Activated CD4-positive, alpha-beta T cell treated with anti-CD3 and anti-CD28 coated beads, Interleukin-2, amount 50 U/mL, for 24 hours (primary cell): Measurements from ENCODE around the gene PLAC8L1.

ENCODE experiments used
- DNase-seq, 2 donors: peaks; one replicate each; pipeline ENCODE4 v3.0.0-alpha.2; 2020; ENCODE audit warnings: low read depth in 1 of 2, low spot score in 1 of 2

PLAC8L1 gene

DNA sequence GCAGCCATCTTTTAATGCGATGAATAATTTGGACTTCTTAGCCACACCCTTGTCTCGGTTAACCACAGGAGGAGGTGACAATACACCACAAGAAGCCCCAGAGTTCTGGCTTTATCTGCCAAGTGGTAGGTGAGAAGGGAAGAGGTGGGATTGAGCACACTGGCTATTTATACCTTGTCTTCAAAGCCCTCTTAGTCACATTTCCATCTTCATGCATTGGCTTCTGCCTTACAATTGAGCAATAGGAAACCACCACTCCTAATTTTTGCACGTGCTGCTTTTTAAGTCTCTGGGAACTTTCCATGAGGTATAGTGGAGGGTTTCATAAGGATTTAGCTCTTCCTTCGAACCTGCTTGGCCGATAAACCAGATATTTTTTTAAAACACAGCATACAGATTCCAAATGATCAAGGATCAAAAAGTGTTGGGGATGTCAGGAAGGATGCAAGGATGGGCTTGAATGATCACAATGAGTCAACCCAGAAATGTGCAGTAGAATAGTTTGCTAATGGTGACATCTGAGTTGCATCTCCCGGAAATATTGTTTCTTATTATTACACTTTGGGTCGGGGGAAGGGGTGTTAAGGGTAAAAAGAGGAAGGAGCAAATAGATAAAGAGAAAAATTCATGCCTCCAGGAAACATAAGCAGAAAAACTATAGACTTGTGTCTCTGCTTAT is 25.5 kb downstream of the PLAC8L1 start:
- DNase-seq = peak in 1 of 2 donors; percentile 1

DNA sequence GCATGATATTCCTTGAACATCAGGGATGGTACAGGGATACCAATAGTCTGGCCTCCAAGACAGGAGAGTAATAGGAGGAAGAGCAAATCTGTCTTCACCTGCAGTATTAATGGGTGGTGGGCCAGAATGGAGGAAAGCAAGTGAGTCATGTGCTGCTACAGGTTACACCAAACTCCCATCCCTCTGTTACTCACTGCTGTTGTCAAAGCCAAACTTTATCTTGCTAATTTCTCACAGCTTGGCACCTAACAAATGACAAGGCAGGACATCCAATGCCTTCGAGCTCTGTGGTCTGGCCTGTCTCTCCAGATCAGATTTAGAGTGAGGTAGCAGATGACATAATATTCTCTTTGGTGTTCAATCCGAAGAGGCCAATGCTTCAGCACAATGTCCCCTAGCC is 26.8 kb downstream of the PLAC8L1 start:
- DNase-seq = no peak

DNA sequence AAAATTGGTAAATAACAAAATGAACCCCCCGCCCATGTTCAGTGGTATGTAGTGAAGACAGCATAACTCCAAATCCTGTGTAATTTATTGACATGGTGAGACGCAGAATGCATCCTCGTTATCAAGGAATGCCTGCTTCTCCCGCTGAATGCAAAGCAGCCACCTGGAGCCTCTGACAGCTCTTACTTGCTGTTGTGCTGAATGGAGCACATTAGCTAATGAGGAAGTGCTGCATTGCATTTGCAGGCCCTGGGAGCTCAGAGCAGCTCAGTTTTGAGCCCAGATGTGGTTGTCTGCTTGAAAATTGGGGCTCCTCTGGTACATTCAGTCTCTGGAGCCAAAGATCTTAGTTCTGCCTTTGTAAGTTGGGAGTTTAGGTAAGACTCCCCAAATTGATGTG is 28.9 kb downstream of the PLAC8L1 start:
- no peak for DNase-seq

DNA sequence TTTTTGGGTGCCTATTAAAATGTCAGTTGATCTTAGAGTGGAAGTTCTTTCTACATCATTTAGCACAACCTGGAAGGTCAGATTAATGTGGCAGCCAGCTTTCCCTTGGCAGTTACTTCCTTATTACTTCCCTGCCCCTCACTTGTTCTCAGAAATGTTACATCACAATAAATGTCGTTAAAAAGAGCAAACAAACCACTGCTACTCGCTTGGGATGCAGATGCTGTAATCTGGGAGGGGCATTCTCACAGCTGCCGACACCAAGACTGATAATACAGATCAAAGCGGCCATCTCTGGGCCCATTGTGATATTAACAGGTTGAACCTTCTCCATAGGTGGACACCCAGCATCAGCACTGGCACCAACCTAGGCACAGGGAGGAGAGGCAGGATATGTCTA is 29.3 kb downstream of the PLAC8L1 start:
- no peak for DNase-seq

DNA sequence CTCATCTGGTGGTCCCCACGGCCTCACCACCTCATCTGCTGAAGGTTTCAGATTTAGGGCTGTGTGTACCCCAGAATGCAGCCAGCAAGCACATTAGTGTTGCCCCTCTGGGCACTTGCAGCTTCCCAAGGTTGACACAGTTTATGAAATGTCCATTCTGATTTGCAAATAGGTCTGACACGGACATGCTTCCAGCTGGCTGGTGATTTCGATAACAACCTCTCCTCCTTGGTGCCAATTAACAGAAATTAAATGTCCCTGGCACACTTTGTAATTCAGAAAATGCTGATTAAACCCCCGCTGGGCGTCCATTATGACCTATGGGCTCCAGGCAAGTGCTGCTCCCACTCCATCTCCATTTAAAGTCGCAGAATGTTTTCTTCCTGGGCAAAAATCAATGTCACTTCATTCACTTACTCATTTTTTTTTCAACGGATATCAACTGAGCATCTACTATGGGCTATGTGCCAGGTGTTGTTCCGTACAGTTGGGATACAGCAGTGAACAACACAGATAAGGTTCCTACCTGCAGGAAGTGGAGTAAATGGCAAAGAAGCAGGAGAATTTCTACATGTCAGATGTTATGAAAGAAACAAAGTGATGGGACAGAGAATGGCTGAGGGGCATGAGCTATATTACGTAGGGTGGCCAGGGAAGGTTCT is 32.0 kb downstream of the PLAC8L1 start:
- DNase-seq = no peak

DNA sequence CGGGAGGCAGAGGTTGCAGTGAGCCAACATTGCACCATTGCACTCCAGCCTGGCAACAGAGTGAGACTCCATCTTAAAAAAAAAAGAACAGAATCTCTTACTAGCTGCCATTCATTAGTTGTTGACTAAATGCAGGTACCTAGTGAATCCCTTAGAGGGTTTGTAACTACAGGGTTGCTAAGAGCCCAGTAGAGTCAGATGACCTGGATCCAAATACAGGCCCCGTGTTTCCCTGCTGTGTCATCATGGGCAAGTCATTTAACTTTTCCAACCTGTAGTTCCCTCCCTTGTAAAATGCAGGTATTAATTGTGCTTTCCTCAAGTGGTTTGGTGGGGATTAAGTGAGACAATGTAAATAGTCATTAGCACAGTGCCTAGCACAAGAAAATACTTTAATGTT is 32.8 kb downstream of the PLAC8L1 start:
- DNase-seq = no peak

DNA sequence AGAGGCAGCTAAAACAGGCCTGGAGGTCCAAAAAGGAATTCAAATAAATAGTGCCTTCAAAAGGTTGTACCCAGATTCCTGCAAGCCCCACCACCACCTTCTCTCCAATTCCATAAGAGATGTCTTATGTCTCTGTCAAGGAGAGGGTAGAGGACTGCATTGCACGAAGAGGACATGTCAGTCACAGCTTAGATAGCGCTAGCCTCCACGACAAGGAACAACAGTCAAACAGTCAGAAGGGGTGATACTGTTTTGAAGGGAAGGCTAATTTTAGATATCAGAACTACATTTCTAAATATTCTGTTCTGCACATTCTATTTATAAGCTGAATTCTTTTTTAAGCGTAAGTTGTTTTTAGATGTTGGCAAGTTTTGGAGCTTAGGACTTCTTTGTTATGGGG is 34.2 kb downstream of the PLAC8L1 start:
- no peak for DNase-seq

DNA sequence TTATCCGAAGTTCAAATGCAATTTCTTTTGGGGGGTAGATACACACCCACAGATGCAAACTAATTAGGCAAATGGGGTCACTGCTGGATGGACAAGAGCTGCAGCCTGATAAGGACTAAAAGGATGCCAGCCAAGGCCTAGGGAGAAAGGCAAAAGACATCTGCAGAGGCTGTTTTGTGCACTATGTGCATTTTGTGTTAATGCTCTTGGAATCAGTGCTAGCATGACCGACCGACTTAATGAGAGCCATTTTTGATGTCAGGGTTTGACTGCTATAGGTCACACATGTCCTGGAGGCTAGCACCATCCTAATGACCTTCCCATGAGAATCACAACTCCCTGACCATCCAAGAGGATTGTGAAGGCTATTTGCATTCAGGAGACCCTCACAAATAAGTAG is 34.6 kb downstream of the PLAC8L1 start:
- DNase-seq = no peak

DNA sequence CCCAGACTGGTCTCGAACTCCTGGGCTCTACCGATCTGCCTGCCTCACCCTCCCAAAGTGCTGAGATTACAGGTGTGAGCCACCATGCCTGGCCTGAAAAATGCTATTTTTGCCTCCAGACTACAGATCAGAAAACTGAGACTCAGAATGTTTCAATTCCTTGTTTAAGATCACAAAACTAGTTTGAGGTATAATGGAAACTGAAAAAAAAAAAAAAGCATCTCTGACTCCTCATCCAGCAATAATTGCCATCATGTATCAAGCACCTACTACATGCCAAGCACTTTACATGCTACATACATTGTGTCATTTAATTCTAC is 35.6 kb downstream of the PLAC8L1 start:
- DNase-seq = no peak

DNA sequence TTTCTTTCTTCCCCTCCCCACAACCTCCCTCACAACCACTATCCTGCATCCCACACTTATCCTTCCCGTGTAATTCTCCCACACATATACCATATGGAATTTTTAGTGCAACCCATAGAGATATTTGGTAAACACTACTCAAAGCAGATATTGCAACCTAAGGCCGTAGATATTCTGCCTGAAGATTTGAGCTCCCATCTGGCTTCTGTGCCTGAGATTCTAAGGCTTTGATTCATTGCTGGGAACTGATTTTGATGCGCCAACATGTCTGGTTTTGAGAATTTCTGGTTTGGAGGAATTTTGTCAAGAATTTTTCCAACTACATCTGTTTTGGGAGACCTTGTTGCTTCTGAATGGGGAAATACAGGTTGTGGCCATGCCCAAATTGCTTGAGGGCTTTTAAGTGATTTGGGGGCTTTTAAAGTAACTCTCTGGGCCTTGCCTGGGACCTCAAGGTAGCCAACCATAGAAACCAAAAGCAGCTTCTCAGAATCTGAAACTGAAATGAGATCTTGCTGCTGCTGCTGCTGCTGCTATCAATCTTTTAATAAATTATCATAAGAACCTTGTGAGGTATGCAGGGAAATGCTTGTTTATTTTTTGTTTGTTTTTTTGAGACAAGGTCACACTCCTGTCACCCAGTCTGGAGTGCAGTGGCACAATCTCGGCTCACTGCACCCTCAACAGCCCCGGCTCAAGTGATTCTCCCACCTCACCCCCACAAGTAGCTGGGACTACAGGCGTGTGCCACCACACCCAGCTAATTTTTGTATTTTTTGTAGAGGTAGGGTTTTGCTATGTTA is 36.2 kb downstream of the PLAC8L1 start:
- DNase-seq = no peak

DNA sequence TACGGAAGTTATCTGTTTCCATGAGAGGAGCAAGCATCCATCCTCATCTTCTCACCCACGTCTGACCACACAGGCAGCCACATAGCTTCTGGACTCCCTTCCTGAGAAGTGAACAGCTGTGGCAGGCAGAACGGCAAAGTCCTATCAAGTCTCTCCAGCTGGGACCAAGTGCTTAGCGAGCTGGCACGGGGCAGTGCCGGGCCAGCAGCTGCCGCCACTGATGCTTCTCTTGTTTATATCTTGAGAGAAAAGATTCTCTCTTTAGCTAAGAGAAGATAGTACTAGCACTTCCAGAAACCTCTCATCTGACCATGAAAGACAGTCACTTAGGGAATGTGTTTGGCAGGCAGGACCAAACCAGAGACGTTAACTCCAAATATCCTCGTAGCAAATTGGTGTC is 37.2 kb downstream of the PLAC8L1 start:
- no peak for DNase-seq

DNA sequence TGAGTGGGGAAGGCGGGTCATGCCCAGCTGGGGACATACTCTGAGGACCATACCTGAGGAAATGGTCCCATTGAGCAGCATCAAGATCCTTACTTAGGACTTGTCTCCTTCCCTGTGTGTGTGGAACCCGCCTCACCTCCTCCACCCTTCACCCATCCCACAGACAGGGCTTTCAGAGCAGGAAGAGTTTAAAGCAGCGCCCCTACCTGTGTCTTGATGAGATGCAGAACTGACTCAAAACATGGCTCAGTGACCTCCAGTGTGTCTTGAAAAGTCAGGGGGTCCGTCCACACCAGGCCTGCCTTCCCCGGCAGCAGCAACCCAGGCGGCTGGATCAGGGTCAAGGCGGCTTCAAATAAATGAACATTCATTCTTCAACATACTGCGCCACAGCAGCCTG is 38.4 kb downstream of the PLAC8L1 start:
- DNase-seq = no peak

DNA sequence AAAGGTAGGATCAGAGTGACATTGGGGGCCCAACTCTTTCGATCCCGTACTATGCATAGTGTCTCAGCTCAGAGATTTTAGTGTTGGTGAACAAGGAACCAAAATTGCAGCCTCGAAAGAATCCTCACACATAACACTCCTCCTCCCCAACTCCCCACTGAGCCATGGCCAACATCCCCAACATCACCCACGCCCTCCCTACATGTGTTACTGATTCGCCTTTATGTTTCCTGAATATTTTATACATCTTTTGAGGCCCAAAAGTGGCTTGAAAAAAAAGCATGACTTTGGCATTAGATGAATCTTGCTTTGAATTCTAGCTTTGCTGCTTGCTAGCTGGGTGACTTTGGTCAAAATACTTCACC is 45.2 kb downstream of the PLAC8L1 start:
- no peak for DNase-seq

DNA sequence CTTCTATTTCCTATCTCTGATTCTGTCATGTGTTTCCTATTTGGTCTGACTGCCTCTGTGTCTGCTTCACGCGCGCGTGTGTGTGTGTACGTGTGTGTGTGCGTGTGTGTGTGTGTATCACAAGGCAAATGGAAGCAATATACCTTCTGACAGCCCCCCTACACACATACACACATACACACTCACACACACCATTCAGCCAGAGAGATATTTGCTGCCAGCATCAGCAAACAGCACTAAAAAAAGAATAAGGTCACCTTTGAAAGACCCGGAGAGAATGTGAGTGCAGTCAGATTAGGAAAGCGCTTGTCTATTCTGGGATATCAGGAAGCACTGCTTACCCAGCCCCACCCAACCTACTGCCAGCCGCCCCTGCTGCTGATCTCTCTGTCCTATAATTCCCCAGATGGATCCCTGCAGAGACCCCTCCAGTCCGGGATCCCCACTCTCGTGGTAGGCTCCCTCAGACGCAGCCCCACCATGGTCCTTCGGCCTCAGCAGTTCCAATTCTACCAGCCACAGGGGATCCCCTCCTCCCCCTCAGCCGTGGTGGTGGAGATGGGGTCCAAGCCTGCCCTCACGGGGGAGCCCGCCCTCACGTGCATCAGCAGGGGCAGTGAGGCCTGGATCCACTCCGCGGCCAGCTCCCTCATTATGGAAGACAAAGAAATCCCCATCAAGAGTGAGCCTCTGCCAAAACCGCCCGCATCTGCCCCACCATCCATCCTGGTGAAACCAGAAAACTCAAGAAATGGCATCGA is 45.7 kb downstream of the PLAC8L1 start:
- no peak for DNase-seq

DNA sequence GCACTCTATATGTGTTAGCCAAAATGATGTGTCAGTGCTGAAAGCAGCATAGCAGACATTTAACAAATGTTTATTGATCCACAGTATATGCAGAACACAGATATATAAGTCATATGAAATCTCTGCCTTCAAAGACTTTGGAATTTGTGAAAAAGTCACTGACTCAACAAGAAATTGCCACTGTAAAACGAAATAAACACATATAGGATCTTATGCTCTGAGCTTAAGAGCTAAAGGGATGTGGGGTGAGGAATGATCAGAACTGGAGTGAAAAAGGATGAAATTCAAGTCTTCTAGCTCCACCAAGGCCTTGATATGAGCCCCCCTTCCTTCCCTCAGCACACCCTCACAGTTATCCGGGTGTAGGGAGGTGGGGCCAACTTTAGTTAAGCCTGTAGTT is 49.9 kb downstream of the PLAC8L1 start:
- DNase-seq = no peak

DNA sequence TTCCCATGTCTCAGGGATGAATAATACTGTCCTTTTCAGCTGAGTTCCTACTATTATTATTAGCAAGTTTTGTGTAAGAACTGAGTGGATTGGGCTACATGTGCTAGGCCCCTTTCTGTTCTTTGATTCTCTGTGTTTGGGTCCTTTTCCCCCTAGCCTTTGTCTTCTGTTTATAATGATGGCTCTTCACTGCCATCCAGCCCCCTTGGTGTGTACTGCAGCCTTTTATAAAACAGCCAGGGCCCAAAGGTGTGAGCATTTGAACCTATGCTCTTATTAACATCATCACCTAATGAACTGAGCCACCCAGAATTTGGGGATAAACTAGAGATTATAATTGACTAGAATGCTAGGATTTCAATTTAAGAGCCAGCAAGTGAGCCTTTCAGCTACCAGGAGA is 52.6 kb downstream of the PLAC8L1 start:
- no peak for DNase-seq

DNA sequence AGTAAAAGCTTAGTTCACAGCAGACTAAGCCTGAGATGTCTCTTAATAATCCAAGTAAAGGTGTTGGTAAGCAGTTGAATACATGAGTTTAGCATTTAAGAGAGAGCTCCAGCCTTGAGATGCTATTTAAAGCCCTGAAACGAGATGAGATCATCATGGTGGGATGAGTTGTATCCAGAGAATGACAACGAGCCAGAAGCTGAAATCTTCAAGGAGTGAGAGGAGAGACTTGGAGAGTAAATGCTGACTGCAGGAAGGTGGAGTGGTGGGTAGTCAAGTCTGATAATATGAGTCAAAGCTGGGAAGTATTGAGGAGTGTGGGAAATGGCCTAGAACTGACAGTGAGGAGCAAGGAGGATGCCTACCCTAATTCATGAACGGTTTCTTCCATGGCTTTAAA is 53.7 kb downstream of the PLAC8L1 start:
- no peak for DNase-seq

DNA sequence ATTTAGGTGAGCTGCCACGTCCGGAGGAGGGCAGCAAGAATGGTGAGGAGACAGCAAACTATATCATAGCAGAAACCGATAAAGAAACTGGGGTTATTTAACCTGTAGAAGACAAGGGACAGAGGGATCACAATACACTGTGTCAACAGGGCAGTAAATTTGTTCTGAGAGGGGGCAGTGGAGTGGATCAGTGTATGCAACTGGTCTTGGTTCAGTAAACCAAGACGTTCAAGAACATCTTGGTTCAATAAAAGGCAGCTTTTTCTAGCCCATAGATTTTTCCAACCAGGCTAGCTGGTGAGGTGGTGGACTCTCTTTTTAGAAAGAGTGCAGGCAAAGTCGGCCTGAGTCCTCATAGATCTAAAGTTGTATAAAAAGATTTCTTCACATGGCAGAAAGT is 55.3 kb downstream of the PLAC8L1 start:
- DNase-seq = no peak

DNA sequence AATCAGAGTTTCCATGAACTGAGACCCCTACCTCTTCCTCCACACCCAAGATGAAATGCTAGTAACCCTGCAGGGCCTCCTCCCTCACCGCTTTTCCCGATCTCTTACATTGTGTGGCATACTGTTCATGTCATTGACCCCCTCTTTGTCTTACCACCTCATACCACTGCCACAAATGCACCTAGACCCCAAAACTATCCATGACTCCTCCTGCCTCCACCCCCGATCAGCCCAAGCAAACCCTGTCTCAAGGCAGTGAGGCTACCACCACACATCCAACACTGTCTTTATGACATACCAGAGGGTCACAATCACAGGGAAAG is 55.7 kb downstream of the PLAC8L1 start:
- no peak for DNase-seq

DNA sequence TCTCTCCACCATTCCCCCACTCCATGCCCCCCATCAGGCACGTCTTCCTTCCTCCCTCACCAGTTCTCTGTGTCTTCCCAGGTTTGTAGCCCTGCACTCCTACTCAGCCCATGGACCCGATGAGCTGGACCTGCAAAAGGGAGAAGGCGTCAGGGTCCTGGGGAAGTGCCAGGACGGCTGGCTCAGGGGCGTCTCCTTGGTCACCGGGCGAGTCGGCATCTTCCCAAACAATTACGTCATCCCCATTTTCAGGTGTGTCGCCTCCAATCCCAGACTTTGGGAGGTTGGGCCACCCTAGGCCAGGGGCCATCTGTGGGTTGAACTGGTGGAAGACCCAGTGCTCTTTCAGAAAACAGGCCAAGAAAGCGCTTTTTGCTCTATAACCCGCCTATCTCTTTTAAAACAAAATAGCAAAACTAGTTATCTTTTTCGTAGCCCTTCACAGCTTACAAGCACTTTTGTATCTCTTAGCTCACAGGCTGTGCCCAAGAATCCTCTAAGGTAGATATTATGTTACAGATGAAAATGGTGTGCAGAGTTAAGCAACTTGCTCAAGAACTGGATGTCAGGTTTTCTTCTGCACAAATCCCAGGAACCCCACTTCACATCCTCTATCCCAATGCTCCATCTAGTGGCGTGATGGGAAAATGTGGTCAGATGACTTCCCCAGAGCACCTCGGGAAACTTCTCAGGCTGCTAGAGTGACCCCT is 56.2 kb downstream of the PLAC8L1 start:
- DNase-seq = peak in 1 of 2 donors; percentile 9

DNA sequence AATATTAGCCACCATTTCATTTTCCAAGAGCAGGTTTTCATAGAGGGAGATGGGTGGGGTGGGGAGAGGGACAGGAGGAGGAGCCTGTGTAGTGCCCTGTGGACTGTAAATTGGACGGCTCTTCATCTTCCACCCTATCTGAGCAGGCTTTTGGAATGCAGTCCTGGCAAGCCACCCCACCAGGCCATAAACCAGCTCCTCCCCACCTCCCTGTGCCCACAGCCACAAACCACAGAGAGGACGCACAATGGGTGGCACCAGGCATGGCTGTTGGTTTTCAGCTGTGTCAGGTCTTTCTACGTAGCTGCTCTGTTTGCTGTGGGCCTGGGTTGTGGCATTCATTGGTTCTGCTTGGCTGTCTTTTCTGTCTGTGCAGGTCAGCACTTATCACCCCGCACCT is 58.0 kb downstream of the PLAC8L1 start:
- DNase-seq = no peak
